K562 (cell line): ENCODE measurements around the gene SRCAP. TPM values are rescaled to one million over a fixed set of nuclear protein-coding genes. Genes with fewer than 3 reads are reported as not detected.
A peak's percentile ranks its signal among the peaks of the same experiment; 100 is the strongest.

Experiments
- ATAC-seq: fragments of 200-7000 bp; cut with Tn5 transposase; 3 replicates; pipeline ENCODE4 v1.9.1; 2020; ENCODE audit warnings: moderate library complexity
- BruUV-seq: library from RNA; stranded (reverse); fragments of 400-500 nt; replicated peaks from 2 replicates; lab custom pipeline; 2021; lab: Mats Ljungman, UMichigan
- CTCF ChIA-PET: fragments of 300-600 bp; formaldehyde crosslinking; extraction: SDS; loops from one replicate; lab custom pipeline; 2021; ENCODE audit warnings: low intra/inter-chr PET ratio; lab: Yijun Ruan, JAX
- POLR2A ChIA-PET: fragments of 300-600, 350-650 bp; sonication (Branson Sonifier 250); formaldehyde crosslinking; extraction: SDS; loops from one replicate; lab custom pipeline; 2021; ENCODE audit warnings: antibody characterized with exemption, inconsistent platforms; lab: Yijun Ruan, JAX
- DNase-seq, 4 experiments: peaks; one replicate each; pipeline versions ENCODE4 v3.0.0 to v3.0.0-alpha.2; 2011 to 2018; ENCODE audit warnings: low spot score in 3 of 4, mixed read lengths in 3 of 4; ENCODE audit errors: extremely low read depth in 1 of 4
- FAIRE-seq: peaks from 2 replicates; lab custom pipeline; 2011; peaks lifted over from hg19 to GRCh38; lab: Jason Lieb, UNC
- H2AFZ ChIP-seq: 2 replicates; pipeline ENCODE4 v1.6.0; 2011; ENCODE audit warnings: low read depth, low read length, control low read depth, inconsistent platforms
- H3K27ac ChIP-seq: fragments of 200-600 bp; 3 replicates; pipeline ENCODE4 v1.8.0; 2011; ENCODE audit warnings: low read depth, mild to moderate bottlenecking, control low read depth, inconsistent platforms, low read length, moderate library complexity, mixed read lengths; ENCODE audit errors: extremely low read depth
- H3K27me3 ChIP-seq, 2 experiments: fragments of 300-600 bp in 1 of 2; 2 replicates in 1 of 2; 3 replicates in 1 of 2; pipeline versions ENCODE4 v1.6.0 to v1.8.0; 2011; ENCODE audit warnings: inconsistent platforms in 2 of 2, low read length in 2 of 2, mild to moderate bottlenecking in 1 of 2, mixed read lengths in 1 of 2, moderate library complexity in 1 of 2; ENCODE audit not compliant: control insufficient read depth in 2 of 2, insufficient read depth in 2 of 2
- H3K36me3 ChIP-seq: fragments of 300-600 bp; 3 replicates; pipeline ENCODE4 v1.8.0; 2011; ENCODE audit warnings: mild to moderate bottlenecking, low read length, inconsistent platforms; ENCODE audit not compliant: control insufficient read depth, insufficient read depth
- H3K4me1 ChIP-seq, 2 experiments: fragments of 200-600 bp in 1 of 2; replicated peaks in 1 of 2; 2 replicates in 1 of 2; 3 replicates in 1 of 2; pipeline versions ENCODE4 v1.5.1 to v1.8.0; 2011; ENCODE audit warnings: inconsistent platforms in 2 of 2, low read length in 2 of 2, mild to moderate bottlenecking in 1 of 2, mixed read lengths in 1 of 2, moderate library complexity in 1 of 2; ENCODE audit not compliant: control insufficient read depth in 2 of 2, insufficient read depth in 2 of 2
- H3K4me2 ChIP-seq: 2 replicates; pipeline ENCODE4 v1.6.1; 2011; ENCODE audit warnings: low read length, control low read depth, inconsistent platforms, mixed read lengths; ENCODE audit not compliant: insufficient read depth
- H3K4me3 ChIP-seq: fragments of 200-600 bp; sonication (generic), shearing (Covaris generic); 2 replicates; pipeline ENCODE4 v1.5.1; 2016; ENCODE audit warnings: control low read depth, inconsistent platforms
- H3K79me2 ChIP-seq: fragments of 200-600 bp; 3 replicates; pipeline ENCODE4 v1.8.0; 2011; ENCODE audit warnings: low read length, inconsistent platforms; ENCODE audit not compliant: control insufficient read depth, insufficient read depth
- H3K9ac ChIP-seq, 2 experiments: 2 replicates each; pipeline versions ENCODE4 v1.6.0 to v1.6.1; 2011; ENCODE audit warnings: low read depth in 2 of 2, low read length in 2 of 2, control low read depth in 1 of 2, inconsistent platforms in 1 of 2, mild to moderate bottlenecking in 1 of 2, mixed read lengths in 1 of 2; ENCODE audit not compliant: insufficient read depth in 1 of 2
- H3K9me1 ChIP-seq: one replicate; pipeline ENCODE4 v1.6.0; 2011; ENCODE audit warnings: inconsistent platforms, mild to moderate bottlenecking, low read length, moderate library complexity; ENCODE audit not compliant: control insufficient read depth, insufficient read depth
- H3K9me3 ChIP-seq: replicated peaks from 2 replicates; pipeline ENCODE4 v1.5.1; 2011; ENCODE audit warnings: low read depth, low read length, inconsistent platforms; ENCODE audit not compliant: control insufficient read depth, insufficient read depth
- H4K20me1 ChIP-seq: replicated peaks from 2 replicates; pipeline ENCODE4 v1.6.1; 2011; ENCODE audit warnings: low read length, inconsistent platforms, mixed read lengths; ENCODE audit not compliant: control insufficient read depth, insufficient read depth
- EP400 ChIP-seq: fragments of 450-650 bp; IDR thresholded peaks from 2 replicates; pipeline ENCODE4 v1.6.1; 2017; ENCODE audit warnings: antibody characterized with exemption, mild to moderate bottlenecking, moderate library complexity
- ETV5 ChIP-seq: sonication (generic); formaldehyde crosslinking; IDR thresholded peaks from 2 replicates; pipeline ENCODE4 v1.4.0; 2020; ENCODE audit warnings: low read depth, mild to moderate bottlenecking, missing genetic modification reagents
- ZNF780A ChIP-seq: fragments of 250-450 bp; sonication (Bioruptor Pico); IDR thresholded peaks from 2 replicates; pipeline ENCODE4 v1.5.0; 2021; ENCODE audit warnings: mild to moderate bottlenecking
- ZNF785 ChIP-seq: fragments of 250-450 bp; sonication (Bioruptor Pico); IDR thresholded peaks from 2 replicates; pipeline ENCODE4 v1.4.0; 2020; ENCODE audit warnings: mild to moderate bottlenecking
- WGBS: fragments of 100-300 bp; shearing (Covaris generic); methylation state at CpG from one replicate; pipeline ENCODE4 v1.1.6; 2016; ENCODE audit warnings: low coverage, mixed read lengths; ENCODE audit not compliant: insufficient coverage; ENCODE audit errors: missing lambda C conversion rate; 5-methylcytosine and 5-hydroxymethylcytosine counted together
- in situ Hi-C: fragments of 300-500 bp; cut with MboI; formaldehyde crosslinking; loops from 4 replicates; pipeline ENCODE4 v1.15.0; 2018; ENCODE audit warnings: inconsistent platforms, mixed read lengths
- intact Hi-C: fragments of 100-400 bp; cut with micrococcal nuclease; formaldehyde crosslinking; loops from 2 replicates; pipeline ENCODE4 v1.14.2; 2022
- polyA plus RNA-seq, 8 experiments: library from polyadenylated mRNA; depleted of rRNA in 4 of 8; stranded (reverse) in 5 of 8; unstranded in 3 of 8; fragments of >200 nt; fragmentation: Nextera tagmentation in 2 of 8; fragmentation: Illumina TruSeq in 1 of 8; extraction: Ambion mirVana in 2 of 8; extraction: Trizol in 1 of 8; gene quantifications; 2 replicates each; pipeline versions ENCODE4 v1.2.1 to v1.2.3, GENCODE V29; 2011 to 2014; ENCODE audit warnings: inconsistent platforms in 1 of 8, missing spikeins in 1 of 8
- total RNA-seq, 7 experiments: library from RNA; depleted of rRNA in 6 of 7; stranded (reverse); fragments of >200 nt in 6 of 7; fragmentation: Illumina TruSeq in 2 of 7; extraction: Trizol in 2 of 7; gene quantifications; 2 replicates each; pipeline versions ENCODE4 v1.2.1 to v1.2.3, GENCODE V29; 2011 to 2021; ENCODE audit warnings: low replicate concordance in 1 of 7
- TF ChIP-seq, protein P1 (sequence below): fragments of 450-650 bp; IDR thresholded peaks from 2 replicates; pipeline ENCODE4 v1.6.1; 2017; ENCODE audit warnings: antibody characterized with exemption
- TF ChIP-seq, protein P2 (sequence below): fragments of 250-450 bp; sonication (Bioruptor Pico); IDR thresholded peaks from 2 replicates; pipeline ENCODE4 v1.5.0; 2021

The SRCAP gene
- total and polyA plus RNA-seq, 9 of the 15 experiments (the other 6 are each of a cell fraction or from before 2014, with no cell fraction given), result 0.21 to 62.6 (median 5.8) TPM

DNA sequence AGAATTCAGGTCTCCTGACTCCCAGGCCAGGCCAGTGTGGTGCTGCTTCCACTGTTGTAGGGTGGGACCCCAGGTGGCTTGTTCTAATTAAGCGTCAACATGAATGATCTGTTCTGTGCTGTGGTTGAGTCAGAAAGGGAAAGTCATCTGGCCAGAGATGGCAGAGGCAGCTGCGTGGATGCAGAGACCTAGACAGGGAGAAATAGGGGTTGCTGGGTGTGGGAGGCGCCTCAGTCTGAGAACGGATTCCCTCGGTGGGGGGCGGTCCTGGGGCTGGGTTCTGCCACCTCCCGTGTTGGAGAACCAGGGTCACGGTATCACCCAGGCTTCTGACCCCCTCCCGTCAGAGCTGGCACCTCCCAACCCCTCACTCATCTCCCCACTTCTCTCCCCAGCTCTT, 35.2 kb upstream of the SRCAP start:
- Histone ChIP-seq H3K79me2 (peaks cover 48% of the 10 kb centered on the region), H3K9ac (peak overlapping the region in 1 of 2 experiments; percentile 66; a peak in 1 of 4 replicates), H3K27me3 (no peaks in the 10 kb centered on the region), H3K4me3 (no peak overlapping the region), H3K36me3 (peaks cover 85% of the 10 kb centered on the region; the same call in 2 of the 3 replicates), H4K20me1 (0 out of 2 replicates have a peak, but pooled peaks cover 7% of the 10 kb centered on the region), H3K27ac (no peak overlapping the region), H3K9me3 (no peaks in the 10 kb centered on the region), H3K9me1 (peaks cover 4% of the 10 kb centered on the region), H3K4me1 (peaks cover 13 to 42% of the 10 kb centered on the region in 2 experiments; a peak in 4 of 5 replicates), H3K4me2 (no peak overlapping the region), H2AFZ (no peak overlapping the region)
- POLR2A ChIA-PET, result interaction anchor here (0.5 to 1.0 kb wide), 3 partner anchors 9 to 248 kb away, joined by 3 to 5 read pairs (median 4); no protein-coding TSS in a partner anchor
- intact Hi-C loops, result no loop called here
- DNase-seq (no peak), FAIRE-seq (no peak), ATAC-seq (no peak)
- in situ Hi-C loops, result no loop called here
- BruUV-seq, result no TSS peak
- CTCF ChIA-PET, result interaction anchor here (0.6 kb wide), 1 partner anchor 482 kb away, joined by 4 read pairs; no protein-coding TSS in a partner anchor
- TF ChIP-seq, protein P1, sequence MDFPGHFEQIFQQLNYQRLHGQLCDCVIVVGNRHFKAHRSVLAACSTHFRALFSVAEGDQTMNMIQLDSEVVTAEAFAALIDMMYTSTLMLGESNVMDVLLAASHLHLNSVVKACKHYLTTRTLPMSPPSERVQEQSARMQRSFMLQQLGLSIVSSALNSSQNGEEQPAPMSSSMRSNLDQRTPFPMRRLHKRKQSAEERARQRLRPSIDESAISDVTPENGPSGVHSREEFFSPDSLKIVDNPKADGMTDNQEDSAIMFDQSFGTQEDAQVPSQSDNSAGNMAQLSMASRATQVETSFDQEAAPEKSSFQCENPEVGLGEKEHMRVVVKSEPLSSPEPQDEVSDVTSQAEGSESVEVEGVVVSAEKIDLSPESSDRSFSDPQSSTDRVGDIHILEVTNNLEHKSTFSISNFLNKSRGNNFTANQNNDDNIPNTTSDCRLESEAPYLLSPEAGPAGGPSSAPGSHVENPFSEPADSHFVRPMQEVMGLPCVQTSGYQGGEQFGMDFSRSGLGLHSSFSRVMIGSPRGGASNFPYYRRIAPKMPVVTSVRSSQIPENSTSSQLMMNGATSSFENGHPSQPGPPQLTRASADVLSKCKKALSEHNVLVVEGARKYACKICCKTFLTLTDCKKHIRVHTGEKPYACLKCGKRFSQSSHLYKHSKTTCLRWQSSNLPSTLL, result no peak
- TF ChIP-seq EP400 (no peak), ZNF780A (CRISPR knock-in tag) (no peak), ETV5 (CRISPR knock-in tag) (no peak), ZNF785 (CRISPR knock-in tag) (no peak)
- TF ChIP-seq, protein P2, sequence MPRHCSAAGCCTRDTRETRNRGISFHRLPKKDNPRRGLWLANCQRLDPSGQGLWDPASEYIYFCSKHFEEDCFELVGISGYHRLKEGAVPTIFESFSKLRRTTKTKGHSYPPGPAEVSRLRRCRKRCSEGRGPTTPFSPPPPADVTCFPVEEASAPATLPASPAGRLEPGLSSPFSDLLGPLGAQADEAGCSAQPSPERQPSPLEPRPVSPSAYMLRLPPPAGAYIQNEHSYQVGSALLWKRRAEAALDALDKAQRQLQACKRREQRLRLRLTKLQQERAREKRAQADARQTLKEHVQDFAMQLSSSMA (CRISPR knock-in tag), result no peak
- WGBS, result 93% methylated on average over 4 of the region's 9 CpGs
